ENCODE measurements around the gene ZNF836. TPM values are rescaled to one million over a fixed set of nuclear protein-coding genes. Genes with fewer than 3 reads are reported as not detected.
A peak's percentile ranks its signal among the peaks of the same experiment; 100 is the strongest.

The ZNF836 gene
- polyA plus RNA-seq, 3 donors, result 2.3 to 4.8 (median 2.6) TPM

DNA sequence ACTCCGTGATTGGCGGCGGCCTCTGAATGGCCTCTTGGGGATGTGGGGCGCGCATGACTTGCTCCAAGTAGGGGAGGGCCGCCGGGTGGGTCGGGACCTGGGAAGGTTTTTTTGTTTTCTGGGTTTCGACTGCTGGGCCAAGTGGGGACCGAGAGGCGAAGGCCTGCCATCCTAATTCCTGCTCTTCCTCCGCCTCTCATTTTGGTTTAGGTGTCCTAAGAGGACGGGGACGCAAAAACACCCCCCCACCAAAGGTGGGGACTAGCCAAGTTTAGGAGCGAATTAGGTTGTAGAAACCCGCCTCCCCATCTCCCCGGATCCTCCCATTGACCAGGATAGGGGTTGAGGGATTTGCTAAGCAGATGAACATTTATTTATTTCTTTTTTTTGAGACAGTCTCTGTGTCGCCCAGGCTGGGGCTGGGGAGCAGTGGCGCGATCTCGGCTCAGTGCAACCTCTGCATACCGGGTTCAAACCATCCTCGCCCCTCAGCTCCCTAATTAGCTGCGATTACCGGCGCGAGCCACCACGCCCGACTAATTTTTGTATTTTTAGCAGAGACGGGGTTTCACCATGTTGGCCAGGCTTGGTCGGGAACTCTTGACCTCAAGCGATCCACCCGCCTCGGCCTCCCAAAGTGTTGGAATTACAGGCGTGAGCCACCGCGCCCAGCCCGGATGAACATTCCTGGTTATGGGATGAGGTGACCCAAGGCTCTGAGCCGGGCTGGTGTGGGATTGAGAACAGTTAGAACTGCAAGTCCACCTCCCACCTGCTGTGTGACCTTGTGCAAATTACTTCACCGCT is 19.3 kb upstream of the ZNF836 start:
- Histone ChIP-seq H3K4me2 (replicated peaks; ENCODE audit: extremely low read depth, low read length, poor library complexity, severe bottlenecking) (peak overlapping the region; percentile 88), H3K27ac (ENCODE audit: low read depth in 1 of 2, low read length in 2 of 2) (peak overlapping the region; percentile 95 to 99), H3K4me3 (replicated peaks in 1 of 3; ENCODE audit: low read depth in 2 of 3, low read length in 3 of 3) (peak overlapping the region; percentile 85 to 94 (median 88)), H3K79me2 (ENCODE audit: insufficient read depth, low read length) (peaks cover 57% of the 10 kb centered on the region), H2AFZ (ENCODE audit: insufficient read depth, low read depth, low read length, poor library complexity, severe bottlenecking) (peak overlapping the region; percentile 78), H3K9me3 (replicated peaks in 1 of 2; ENCODE audit: control insufficient read depth in 1 of 2, insufficient read depth in 1 of 2, low read length in 2 of 2) (no peaks in the 10 kb centered on the region), H3K36me3 (replicated peaks in 1 of 2; ENCODE audit: control insufficient read depth in 1 of 2, insufficient read depth in 2 of 2, low read length in 2 of 2) (peaks cover 18 to 32% of the 10 kb centered on the region in 2 donors), H3K4me1 (ENCODE audit: control insufficient read depth in 1 of 2, insufficient read depth in 2 of 2, low read length in 2 of 2) (peaks cover 20 to 24% of the 10 kb centered on the region in 2 donors), H3K9ac (ENCODE audit: insufficient read depth, low read length, poor library complexity, severe bottlenecking) (peak overlapping the region; percentile 98), H4K20me1 (ENCODE audit: insufficient read depth, low read length) (peaks cover 24% of the 10 kb centered on the region), H3K27me3 (ENCODE audit: control insufficient read depth in 2 of 2, insufficient read depth in 2 of 2, low read length in 2 of 2) (no peaks in the 10 kb centered on the region)
- peak overlapping the region; percentile 98 to 100 (median 100) for H3K27ac Mint-ChIP-seq
- intact Hi-C loops (cut with micrococcal nuclease), result loop anchor here in 1 of 2 donors (2.0 to 10.0 kb wide), 2 partner anchors 52 to 166 kb away; partner anchors contain the start of genes ZNF614 and ZNF616
- H3K36me3 Mint-ChIP-seq, result peaks cover 21 to 38% of the 10 kb centered on the region in 2 donors
- H3K9me3 Mint-ChIP-seq, result no peaks in the 10 kb centered on the region
- TF ChIP-seq, protein P1, sequence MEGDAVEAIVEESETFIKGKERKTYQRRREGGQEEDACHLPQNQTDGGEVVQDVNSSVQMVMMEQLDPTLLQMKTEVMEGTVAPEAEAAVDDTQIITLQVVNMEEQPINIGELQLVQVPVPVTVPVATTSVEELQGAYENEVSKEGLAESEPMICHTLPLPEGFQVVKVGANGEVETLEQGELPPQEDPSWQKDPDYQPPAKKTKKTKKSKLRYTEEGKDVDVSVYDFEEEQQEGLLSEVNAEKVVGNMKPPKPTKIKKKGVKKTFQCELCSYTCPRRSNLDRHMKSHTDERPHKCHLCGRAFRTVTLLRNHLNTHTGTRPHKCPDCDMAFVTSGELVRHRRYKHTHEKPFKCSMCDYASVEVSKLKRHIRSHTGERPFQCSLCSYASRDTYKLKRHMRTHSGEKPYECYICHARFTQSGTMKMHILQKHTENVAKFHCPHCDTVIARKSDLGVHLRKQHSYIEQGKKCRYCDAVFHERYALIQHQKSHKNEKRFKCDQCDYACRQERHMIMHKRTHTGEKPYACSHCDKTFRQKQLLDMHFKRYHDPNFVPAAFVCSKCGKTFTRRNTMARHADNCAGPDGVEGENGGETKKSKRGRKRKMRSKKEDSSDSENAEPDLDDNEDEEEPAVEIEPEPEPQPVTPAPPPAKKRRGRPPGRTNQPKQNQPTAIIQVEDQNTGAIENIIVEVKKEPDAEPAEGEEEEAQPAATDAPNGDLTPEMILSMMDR (IDR thresholded peaks at IDR 0.05), result no peak
- peaks cover 32% of the 10 kb centered on the region for H3K4me1 Mint-ChIP-seq
- 8% methylated on average over 25 of the region's 40 CpGs for WGBS (ENCODE audit: insufficient coverage)
- H3K27me3 Mint-ChIP-seq (ENCODE audit: low read depth in 3 of 3), result peaks cover 0 to 6% (median 4%) of the 10 kb centered on the region in 3 donors
- peak overlapping the region; percentile 90 to 99 for H3K4me3 Mint-ChIP-seq
- DNase-seq, result no peak

- Histone ChIP-seq H3K4me3 (replicated peaks in 1 of 3; ENCODE audit: low read depth in 2 of 3, low read length in 3 of 3) (peak within 1 kb of the TSS; percentile 85 to 94 (median 88)), H2AFZ (ENCODE audit: insufficient read depth, low read depth, low read length, poor library complexity, severe bottlenecking) (peak within 1 kb of the TSS; percentile 81), H3K36me3 (replicated peaks in 1 of 2; ENCODE audit: control insufficient read depth in 1 of 2, insufficient read depth in 2 of 2, low read length in 2 of 2) (peaks cover 11 to 24% of the 10 kb centered on the region in 2 donors), H3K4me1 (ENCODE audit: control insufficient read depth in 1 of 2, insufficient read depth in 2 of 2, low read length in 2 of 2) (peaks cover 20 to 24% of the 10 kb centered on the region in 2 donors), H3K27ac (ENCODE audit: low read depth in 1 of 2, low read length in 2 of 2) (peak within 1 kb of the TSS; percentile 95 to 99), H4K20me1 (ENCODE audit: insufficient read depth, low read length) (peaks cover 16% of the 10 kb centered on the region), H3K79me2 (ENCODE audit: insufficient read depth, low read length) (peaks cover 49% of the 10 kb centered on the region), H3K4me2 (replicated peaks; ENCODE audit: extremely low read depth, low read length, poor library complexity, severe bottlenecking) (peak within 1 kb of the TSS; percentile 88), H3K9me3 (replicated peaks in 1 of 2; ENCODE audit: control insufficient read depth in 1 of 2, insufficient read depth in 1 of 2, low read length in 2 of 2) (no peaks in the 10 kb centered on the region), H3K9ac (ENCODE audit: insufficient read depth, low read length, poor library complexity, severe bottlenecking) (peak within 1 kb of the TSS; percentile 98), H3K27me3 (ENCODE audit: control insufficient read depth in 2 of 2, insufficient read depth in 2 of 2, low read length in 2 of 2) (no peaks in the 10 kb centered on the region)
- peak within 1 kb of the TSS; percentile 90 to 99 for H3K4me3 Mint-ChIP-seq
- peaks cover 32% of the 10 kb centered on the region for H3K4me1 Mint-ChIP-seq
- H3K27me3 Mint-ChIP-seq (ENCODE audit: low read depth in 3 of 3), result peaks cover 1 to 6% (median 4%) of the 10 kb centered on the region in 3 donors
- intact Hi-C loops (cut with micrococcal nuclease), result loop anchor here (2.0 to 10.0 kb wide), 4 partner anchors 51 to 337 kb away; partner anchors contain the start of genes ZNF616 (in 2 of the 2), ZNF614 (in 1 of the 2) and ZNF808 (in 1 of the 2)
- WGBS (ENCODE audit: insufficient coverage), result 0% methylated on average over 66 of the region's 70 CpGs
- peaks cover 0 to 3% (median 0%) of the 10 kb centered on the region in 7 donors for H3K9me3 Mint-ChIP-seq
- H3K27ac Mint-ChIP-seq, result peak within 1 kb of the TSS; percentile 98 to 100 (median 100)
- TF ChIP-seq, protein P1 (IDR thresholded peaks at IDR 0.05), result no peak
- H3K36me3 Mint-ChIP-seq, result peaks cover 17 to 32% of the 10 kb centered on the region in 2 donors
- peak; percentile 100 for DNase-seq
Measured at GRCh38 chr19:52189735-52190486, 18.5 kb upstream of the ZNF836 start, which contains the start of gene PPP2R1A. Gene PPP2R1A, plus strand, starts transcription at chr19:52190052. Its CDS starts 45 bp downstream, at chr19:52190097.
